Measurements from ENCODE around the gene IKZF3. TPM values are rescaled to one million over a fixed set of nuclear protein-coding genes. Genes with fewer than 3 reads are reported as not detected.

IKZF3 gene
- total and polyA plus RNA-seq, 10 of the 15 experiments (the other 5 are each of a cell fraction or from before 2014, with no cell fraction given) = 5.5 to 98.2 (median 47.6) TPM

DNA sequence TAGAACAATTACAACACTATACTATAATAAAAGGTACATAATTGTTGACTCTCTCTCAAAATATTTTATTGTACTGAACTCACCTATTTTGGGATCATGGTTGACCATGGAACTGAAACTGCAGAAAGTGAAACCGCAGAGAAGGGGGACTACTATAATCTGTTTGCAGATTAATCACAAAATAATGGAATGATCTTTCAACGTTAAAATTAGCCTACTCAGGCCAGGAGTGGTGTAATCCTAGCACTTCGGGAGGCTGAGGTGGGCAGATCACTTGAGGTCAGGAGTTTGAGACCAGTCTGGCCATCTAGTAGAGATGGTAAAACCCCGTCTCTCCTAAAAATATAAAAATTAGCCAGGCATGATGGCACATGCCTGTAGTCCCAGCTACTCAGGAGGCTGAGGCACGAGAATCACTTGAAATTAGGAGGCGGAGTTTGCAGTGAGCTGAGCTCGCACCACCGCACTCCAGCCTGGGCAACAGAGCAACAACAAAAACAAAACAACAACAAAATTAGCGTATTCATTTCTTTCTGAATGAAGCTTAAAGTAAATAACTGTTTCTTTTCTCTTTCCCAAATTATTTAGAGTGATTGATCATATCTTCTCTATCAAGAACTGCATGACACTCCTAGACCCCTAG lies 45.6 kb downstream of the IKZF3 start (continued):
- TF ChIP-seq, protein P1, sequence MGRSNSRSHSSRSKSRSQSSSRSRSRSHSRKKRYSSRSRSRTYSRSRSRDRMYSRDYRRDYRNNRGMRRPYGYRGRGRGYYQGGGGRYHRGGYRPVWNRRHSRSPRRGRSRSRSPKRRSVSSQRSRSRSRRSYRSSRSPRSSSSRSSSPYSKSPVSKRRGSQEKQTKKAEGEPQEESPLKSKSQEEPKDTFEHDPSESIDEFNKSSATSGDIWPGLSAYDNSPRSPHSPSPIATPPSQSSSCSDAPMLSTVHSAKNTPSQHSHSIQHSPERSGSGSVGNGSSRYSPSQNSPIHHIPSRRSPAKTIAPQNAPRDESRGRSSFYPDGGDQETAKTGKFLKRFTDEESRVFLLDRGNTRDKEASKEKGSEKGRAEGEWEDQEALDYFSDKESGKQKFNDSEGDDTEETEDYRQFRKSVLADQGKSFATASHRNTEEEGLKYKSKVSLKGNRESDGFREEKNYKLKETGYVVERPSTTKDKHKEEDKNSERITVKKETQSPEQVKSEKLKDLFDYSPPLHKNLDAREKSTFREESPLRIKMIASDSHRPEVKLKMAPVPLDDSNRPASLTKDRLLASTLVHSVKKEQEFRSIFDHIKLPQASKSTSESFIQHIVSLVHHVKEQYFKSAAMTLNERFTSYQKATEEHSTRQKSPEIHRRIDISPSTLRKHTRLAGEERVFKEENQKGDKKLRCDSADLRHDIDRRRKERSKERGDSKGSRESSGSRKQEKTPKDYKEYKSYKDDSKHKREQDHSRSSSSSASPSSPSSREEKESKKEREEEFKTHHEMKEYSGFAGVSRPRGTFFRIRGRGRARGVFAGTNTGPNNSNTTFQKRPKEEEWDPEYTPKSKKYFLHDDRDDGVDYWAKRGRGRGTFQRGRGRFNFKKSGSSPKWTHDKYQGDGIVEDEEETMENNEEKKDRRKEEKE (IDR thresholded peaks at IDR 0.05) = no peak
- TF ChIP-seq RELA (IDR thresholded peaks at IDR 0.05; ENCODE audit: borderline replicate concordance, partially characterized antibody) (no peak), IRF4 (IDR thresholded peaks at IDR 0.05; ENCODE audit: low read depth, low read length) (no peak), KDM1A (IDR thresholded peaks at IDR 0.05; ENCODE audit: borderline replicate concordance) (no peak), TCF12 (IDR thresholded peaks at IDR 0.05; ENCODE audit: low read depth, low read length) (no peak), BCL11A (IDR thresholded peaks at IDR 0.05; ENCODE audit: low read depth, low read length) (no peak), PAX8 (IDR thresholded peaks at IDR 0.05) (no peak), TCF3 (IDR thresholded peaks at IDR 0.05; ENCODE audit: borderline replicate concordance, insufficient read depth, low read depth, low read length) (no peak), CBX5 (IDR thresholded peaks at IDR 0.05; ENCODE audit: low read depth) (no peak), POLR2A (IDR thresholded peaks at IDR 0.05; ENCODE audit: low read depth, low read length) (no peak), ZNF24 (IDR thresholded peaks at IDR 0.05) (no peak), SREBF2 (IDR thresholded peaks at IDR 0.05; ENCODE audit: low read length) (no peak), NBN (IDR thresholded peaks at IDR 0.05) (0 out of 2 replicates have a peak, but pooled peaks have one; percentile 30), EZH2 (IDR thresholded peaks at IDR 0.05; ENCODE audit: borderline replicate concordance, control insufficient read depth, low read depth, low read length) (no peak), SREBF1 (IDR thresholded peaks at IDR 0.05; ENCODE audit: low read length) (no peak), PML (IDR thresholded peaks at IDR 0.05; ENCODE audit: low read length) (no peak), TCF7 (IDR thresholded peaks at IDR 0.05; ENCODE audit: borderline replicate concordance) (no peak), KAT2A (conservative IDR thresholded peaks at IDR 0.05; ENCODE audit: control insufficient read depth, low read depth, low read length) (no peak), EED (IDR thresholded peaks at IDR 0.05; ENCODE audit: low read depth) (peak; percentile 42; the same call in 1 of the 2 replicates), MTA2 (IDR thresholded peaks at IDR 0.05; ENCODE audit: low read depth) (peak; percentile 39; the same call in 1 of the 2 replicates), NRF1 (conservative IDR thresholded peaks at IDR 0.05; ENCODE audit: low read depth, low read length) (no peak), ZNF274 (IDR thresholded peaks at IDR 0.05; ENCODE audit: insufficient read depth, insufficient read length) (no peak), NFYB (IDR thresholded peaks at IDR 0.05; ENCODE audit: insufficient read depth, low read depth, low read length) (no peak), HDAC6 (IDR thresholded peaks at IDR 0.05; ENCODE audit: unreplicated experiment) (no peak), RUNX3 (IDR thresholded peaks at IDR 0.05; ENCODE audit: low read length) (peak; percentile 91), SP1 (IDR thresholded peaks at IDR 0.05; ENCODE audit: low read depth, low read length) (no peak), RAD51 (IDR thresholded peaks at IDR 0.05) (no peak), SMC3 (IDR thresholded peaks at IDR 0.05; ENCODE audit: borderline replicate concordance, low read length) (no peak), POLR2AphosphoS2 (IDR thresholded peaks at IDR 0.05; ENCODE audit: low read depth, low read length) (no peak)
- TF ChIP-seq, protein P2, sequence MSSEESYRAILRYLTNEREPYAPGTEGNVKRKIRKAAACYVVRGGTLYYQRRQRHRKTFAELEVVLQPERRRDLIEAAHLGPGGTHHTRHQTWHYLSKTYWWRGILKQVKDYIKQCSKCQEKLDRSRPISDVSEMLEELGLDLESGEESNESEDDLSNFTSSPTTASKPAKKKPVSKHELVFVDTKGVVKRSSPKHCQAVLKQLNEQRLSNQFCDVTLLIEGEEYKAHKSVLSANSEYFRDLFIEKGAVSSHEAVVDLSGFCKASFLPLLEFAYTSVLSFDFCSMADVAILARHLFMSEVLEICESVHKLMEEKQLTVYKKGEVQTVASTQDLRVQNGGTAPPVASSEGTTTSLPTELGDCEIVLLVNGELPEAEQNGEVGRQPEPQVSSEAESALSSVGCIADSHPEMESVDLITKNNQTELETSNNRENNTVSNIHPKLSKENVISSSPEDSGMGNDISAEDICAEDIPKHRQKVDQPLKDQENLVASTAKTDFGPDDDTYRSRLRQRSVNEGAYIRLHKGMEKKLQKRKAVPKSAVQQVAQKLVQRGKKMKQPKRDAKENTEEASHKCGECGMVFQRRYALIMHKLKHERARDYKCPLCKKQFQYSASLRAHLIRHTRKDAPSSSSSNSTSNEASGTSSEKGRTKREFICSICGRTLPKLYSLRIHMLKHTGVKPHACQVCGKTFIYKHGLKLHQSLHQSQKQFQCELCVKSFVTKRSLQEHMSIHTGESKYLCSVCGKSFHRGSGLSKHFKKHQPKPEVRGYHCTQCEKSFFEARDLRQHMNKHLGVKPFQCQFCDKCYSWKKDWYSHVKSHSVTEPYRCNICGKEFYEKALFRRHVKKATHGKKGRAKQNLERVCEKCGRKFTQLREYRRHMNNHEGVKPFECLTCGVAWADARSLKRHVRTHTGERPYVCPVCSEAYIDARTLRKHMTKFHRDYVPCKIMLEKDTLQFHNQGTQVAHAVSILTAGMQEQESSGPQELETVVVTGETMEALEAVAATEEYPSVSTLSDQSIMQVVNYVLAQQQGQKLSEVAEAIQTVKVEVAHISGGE (CRISPR knock-in tag; IDR thresholded peaks at IDR 0.05) = no peak
